ENCODE results near the gene PPP1R3E.

Gene PPP1R3E

DNA sequence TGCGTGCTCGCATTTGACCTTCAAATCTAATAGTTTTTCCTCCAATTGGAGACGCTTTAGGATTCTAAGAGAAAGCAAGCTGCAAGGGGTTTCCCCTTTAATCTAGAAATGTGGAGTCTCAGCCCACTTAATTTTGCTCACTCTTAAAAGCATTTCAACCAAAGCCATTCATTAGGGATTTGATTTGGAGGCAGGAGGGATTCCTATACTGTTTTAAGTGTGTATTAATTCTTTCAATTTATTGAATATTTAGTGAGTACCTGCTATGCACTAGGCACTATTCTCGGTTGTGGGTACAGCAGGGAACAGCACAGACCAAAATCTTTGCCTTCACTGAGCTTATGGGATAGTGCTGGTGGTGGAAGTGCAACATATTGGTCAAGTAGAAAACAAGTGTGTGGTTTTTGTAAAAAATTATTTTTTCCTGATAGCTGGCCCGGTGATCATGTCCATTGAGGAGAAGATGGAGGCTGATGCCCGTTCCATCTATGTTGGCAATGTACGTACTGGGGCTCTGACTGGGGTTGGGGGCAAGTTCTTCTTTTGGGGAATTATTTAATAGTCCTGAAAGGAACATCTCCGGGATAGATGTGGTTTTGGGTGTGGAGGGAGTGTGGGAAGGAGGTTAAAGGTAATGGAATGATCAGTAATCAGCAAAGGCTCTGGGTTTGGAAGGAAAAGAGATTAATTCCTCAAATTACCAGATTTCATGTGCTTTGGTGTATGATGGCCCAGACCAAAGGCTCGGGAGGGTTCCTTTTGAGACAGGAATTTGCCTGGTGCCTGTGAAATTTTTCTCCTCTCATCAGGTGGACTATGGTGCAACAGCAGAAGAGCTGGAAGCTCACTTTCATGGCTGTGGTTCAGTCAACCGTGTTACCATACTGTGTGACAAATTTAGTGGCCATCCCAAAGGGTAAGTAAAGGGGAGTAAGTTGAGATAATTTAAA, 20.2 kb upstream of the PPP1R3E start:
- DNase-seq (ENCODE audit: low spot score), result no peak

DNA sequence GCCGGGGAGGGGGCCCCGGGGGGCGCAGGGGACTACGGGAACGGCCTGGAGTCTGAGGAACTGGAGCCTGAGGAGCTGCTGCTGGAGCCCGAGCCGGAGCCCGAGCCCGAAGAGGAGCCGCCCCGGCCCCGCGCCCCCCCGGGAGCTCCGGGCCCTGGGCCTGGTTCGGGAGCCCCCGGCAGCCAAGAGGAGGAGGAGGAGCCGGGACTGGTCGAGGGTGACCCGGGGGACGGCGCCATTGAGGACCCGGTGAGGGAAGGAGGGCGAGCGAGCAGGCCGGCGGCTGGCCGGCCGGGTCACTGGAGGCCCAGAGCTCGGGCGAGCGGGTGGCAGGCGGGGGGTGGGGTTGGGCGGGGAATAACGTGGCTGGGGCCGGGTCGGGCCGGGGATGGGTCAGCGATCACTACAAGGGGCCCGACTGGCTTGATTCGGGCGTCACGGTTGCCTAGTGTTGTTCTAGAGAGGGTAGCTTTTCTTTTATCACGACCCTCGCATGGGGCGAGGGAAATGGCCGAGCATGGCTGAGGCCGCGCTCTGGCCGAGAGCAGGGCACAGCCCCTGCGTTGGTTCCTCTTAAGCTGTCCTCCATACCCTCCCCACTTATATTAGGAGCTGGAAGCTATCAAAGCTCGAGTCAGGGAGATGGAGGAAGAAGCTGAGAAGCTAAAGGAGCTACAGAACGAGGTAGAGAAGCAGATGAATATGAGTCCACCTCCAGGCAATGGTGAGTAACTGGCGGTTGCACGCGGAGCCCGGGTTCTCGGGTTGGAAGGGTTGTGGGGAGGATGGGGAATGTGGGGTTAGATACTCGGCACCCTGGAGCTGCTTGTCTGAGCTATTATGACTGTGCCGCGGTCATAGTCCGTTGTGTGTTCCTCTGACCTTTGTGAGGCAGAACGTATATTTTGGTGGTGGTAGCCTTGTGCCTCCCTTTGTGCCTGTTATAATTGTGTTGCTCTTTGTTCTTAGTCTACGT, 19.2 kb upstream of the PPP1R3E start:
- DNase-seq (ENCODE audit: low spot score), result peak; percentile 64

GRCh38 chr14:23320584-23321571, 18.2 kb upstream of the PPP1R3E start, which contains the start of gene PABPN1:
Gene PABPN1 (plus strand): TSS chr14:23321457. CDS start chr14:23321470, 13 bp downstream.
- DNase-seq (ENCODE audit: low spot score), result peak; percentile 98

GRCh38 chr14:23319746-23320583, 17.3 kb upstream of the PPP1R3E start:
- DNase-seq (ENCODE audit: low spot score), result no peak

GRCh38 chr14:23316300-23316699, 13.6 kb upstream of the PPP1R3E start:
- no peak for DNase-seq (ENCODE audit: low spot score)

- DNase-seq (ENCODE audit: low spot score), result no peak
These were observed 7.9 kb upstream of the PPP1R3E start for GRCh38 chr14:23310546-23310945.

- DNase-seq (ENCODE audit: low spot score), result no peak
These were observed 6.2 kb upstream of the PPP1R3E start for GRCh38 chr14:23308721-23309445.

DNA sequence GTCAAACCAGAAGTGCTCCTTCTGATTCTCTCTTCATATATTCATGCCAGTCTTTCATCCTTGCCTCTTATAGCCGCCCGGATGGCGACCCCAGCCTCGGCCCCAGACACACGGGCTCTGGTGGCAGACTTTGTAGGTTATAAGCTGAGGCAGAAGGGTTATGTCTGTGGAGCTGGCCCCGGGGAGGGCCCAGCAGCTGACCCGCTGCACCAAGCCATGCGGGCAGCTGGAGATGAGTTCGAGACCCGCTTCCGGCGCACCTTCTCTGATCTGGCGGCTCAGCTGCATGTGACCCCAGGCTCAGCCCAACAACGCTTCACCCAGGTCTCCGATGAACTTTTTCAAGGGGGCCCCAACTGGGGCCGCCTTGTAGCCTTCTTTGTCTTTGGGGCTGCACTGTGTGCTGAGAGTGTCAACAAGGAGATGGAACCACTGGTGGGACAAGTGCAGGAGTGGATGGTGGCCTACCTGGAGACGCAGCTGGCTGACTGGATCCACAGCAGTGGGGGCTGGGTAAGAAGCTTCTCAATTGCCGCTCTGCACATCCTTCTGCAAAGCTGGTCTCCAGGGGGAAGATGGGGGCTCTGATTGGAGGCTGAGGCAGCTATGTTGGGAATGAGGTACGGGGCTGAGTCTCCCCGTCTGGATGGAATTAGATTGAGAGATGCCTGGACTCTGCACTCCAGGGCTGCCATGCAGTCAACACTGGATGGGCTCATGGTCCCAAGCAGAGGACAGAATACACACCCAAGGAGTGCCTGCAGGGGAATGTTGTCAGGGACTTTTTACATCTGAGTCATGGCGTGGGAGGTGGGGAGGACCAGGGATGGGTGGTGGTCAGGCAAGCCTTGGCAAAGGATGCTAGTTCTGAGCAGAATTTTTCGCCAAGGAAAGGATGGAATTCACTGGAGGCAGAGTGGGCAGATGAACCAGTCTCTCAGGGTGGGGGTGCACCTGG, 5.3 kb upstream of the PPP1R3E start:
- no peak for DNase-seq (ENCODE audit: low spot score)

GRCh38 chr14:23307146-23307530, 4.5 kb upstream of the PPP1R3E start:
- DNase-seq (ENCODE audit: low spot score), result no peak

GRCh38 chr14:23306412-23307145, 3.9 kb upstream of the PPP1R3E start, which contains the start of gene BCL2L2:
Gene BCL2L2 (plus strand): TSS chr14:23306833. CDS start chr14:23307768, 935 bp downstream.
- peak; percentile 80 for DNase-seq (ENCODE audit: low spot score)

GRCh38 chr14:23301969-23302289, 730 bp downstream of the PPP1R3E start:
- DNase-seq (ENCODE audit: low spot score), result no peak

DNA sequence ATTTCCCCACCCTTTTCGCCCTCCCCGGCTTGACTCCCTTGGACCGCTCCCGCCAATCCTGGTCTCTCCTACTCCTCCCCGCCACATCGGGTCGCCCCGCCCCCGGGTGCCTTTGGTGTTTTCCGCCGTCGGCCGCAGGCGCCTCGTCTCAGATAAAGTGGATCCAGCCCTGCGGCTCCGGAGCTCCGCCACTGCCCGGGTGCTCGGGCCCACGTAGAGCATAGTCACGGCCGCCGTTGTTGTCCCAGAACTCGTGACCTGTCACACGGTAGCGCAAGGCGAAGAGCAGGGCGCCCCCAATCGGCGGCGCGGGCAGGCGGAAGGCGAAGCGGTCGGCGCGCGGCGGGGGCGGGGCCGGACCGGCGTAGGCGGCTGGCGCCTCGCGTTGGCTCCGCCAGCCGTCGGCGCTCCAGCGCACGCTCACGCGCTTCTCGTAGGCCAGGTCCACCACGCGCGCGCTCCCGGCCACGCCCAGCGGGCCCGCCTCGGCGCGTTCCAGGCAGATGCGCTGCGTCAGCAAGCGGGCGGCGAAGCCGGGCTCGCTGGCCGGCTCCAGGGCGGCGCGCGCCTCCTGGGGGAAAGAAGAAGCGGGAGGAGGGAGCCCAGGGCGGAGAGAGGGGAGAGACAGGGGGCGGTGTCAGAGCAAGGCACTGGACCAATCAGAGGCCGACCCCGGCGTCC, 1.2 kb downstream of the PPP1R3E start:
- DNase-seq (ENCODE audit: low spot score), result peak; percentile 98

GRCh38 chr14:23300687-23301223, 1.9 kb downstream of the PPP1R3E start:
- peak; percentile 23 for DNase-seq (ENCODE audit: low spot score)

GRCh38 chr14:23299986-23300686, 2.5 kb downstream of the PPP1R3E start:
- no peak for DNase-seq (ENCODE audit: low spot score)

GRCh38 chr14:23299211-23299957, 3.3 kb downstream of the PPP1R3E start:
- peak; percentile 25 for DNase-seq (ENCODE audit: low spot score)
